Thyroid gland (tissue), 4 donors: ENCODE data around the gene RNF115.

ENCODE experiments used
- POLR2A ChIP-seq, 2 donors: fragments of 450-650 bp; IDR thresholded peaks; one replicate each; pipeline ENCODE4 v1.6.1; 2017; ENCODE audit warnings: antibody characterized with exemption in 2 of 2, mild to moderate bottlenecking in 2 of 2, moderate library complexity in 1 of 2
- TF ChIP-seq, protein P1 (sequence below), 6 experiments: fragments of 200-600 bp in 3 of 6; fragments of 450-650 bp in 3 of 6; sonication (generic) in 3 of 6; IDR thresholded peaks; one replicate each; pipeline ENCODE4 v1.5.1; 2016 to 2019; ENCODE audit warnings: antibody characterized with exemption in 6 of 6, mild to moderate bottlenecking in 2 of 6, inconsistent platforms in 1 of 6, moderate library complexity in 1 of 6

GRCh38 chr1:145708063-145708462, 115.8 kb downstream of the RNF115 start:
- TF ChIP-seq POLR2A (IDR thresholded peaks at IDR 0.05), result no peak
- TF ChIP-seq, protein P1, sequence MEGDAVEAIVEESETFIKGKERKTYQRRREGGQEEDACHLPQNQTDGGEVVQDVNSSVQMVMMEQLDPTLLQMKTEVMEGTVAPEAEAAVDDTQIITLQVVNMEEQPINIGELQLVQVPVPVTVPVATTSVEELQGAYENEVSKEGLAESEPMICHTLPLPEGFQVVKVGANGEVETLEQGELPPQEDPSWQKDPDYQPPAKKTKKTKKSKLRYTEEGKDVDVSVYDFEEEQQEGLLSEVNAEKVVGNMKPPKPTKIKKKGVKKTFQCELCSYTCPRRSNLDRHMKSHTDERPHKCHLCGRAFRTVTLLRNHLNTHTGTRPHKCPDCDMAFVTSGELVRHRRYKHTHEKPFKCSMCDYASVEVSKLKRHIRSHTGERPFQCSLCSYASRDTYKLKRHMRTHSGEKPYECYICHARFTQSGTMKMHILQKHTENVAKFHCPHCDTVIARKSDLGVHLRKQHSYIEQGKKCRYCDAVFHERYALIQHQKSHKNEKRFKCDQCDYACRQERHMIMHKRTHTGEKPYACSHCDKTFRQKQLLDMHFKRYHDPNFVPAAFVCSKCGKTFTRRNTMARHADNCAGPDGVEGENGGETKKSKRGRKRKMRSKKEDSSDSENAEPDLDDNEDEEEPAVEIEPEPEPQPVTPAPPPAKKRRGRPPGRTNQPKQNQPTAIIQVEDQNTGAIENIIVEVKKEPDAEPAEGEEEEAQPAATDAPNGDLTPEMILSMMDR (IDR thresholded peaks at IDR 0.05), result no peak
